Prostate gland (tissue), 2 donors: ENCODE results near the gene GUCY2D.

ENCODE experiments used
- CTCF ChIP-seq, 4 experiments: fragments of 200-600 bp in 2 of 4; fragments of 450-650 bp in 2 of 4; sonication (generic) in 2 of 4; IDR thresholded peaks; 1 replicate in 3 of 4; 2 replicates in 1 of 4; pipeline ENCODE4 v1.5.1; 2016 to 2019; ENCODE audit warnings: antibody characterized with exemption in 4 of 4, mild to moderate bottlenecking in 2 of 4, moderate library complexity in 2 of 4
- POLR2A ChIP-seq: fragments of 450-650 bp; IDR thresholded peaks from one replicate; pipeline ENCODE4 v1.6.1; 2016; ENCODE audit warnings: antibody characterized with exemption, mild to moderate bottlenecking
- POLR2AphosphoS5 ChIP-seq: sonication (generic); formaldehyde crosslinking; IDR thresholded peaks from one replicate; pipeline ENCODE4 v1.6.1; 2017; ENCODE audit warnings: antibody characterized with exemption

DNA sequence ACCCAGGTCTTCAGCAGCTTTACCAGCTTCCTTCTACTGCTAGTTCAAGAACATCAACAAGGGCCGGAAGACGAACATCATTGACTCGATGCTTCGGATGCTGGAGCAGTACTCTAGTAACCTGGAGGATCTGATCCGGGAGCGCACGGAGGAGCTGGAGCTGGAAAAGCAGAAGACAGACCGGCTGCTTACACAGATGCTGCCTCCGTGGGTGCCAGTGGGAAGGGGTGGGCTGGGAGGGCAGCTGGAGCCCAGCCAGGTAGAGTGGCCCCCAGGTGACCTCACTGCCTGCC, 12.1 kb downstream of the GUCY2D start:
- TF ChIP-seq POLR2A (no peak), CTCF (IDR thresholded peaks at IDR 0.05) (no peak), POLR2AphosphoS5 (no peak)
